ENCODE measurements around the gene GPRC5A.

Gene GPRC5A

GRCh38 chr12:12954356-12954755, 63.0 kb downstream of the GPRC5A start:
- Mint-ChIP-seq H3K4me1 (ENCODE audit: low read depth) (no peaks in the 10 kb centered on the region), H3K27ac (no peak overlapping the region), H3K9me3 (no peaks in the 10 kb centered on the region), H3K4me3 (no peak overlapping the region), H3K36me3 (ENCODE audit: low read depth) (no peaks in the 10 kb centered on the region), H3K27me3 (ENCODE audit: low read depth) (peaks cover 10% of the 10 kb centered on the region)
- DNase-seq (ENCODE audit: low spot score) = no peak

- no peak overlapping the region for H3K27ac Mint-ChIP-seq
- no peaks in the 10 kb centered on the region for H3K36me3 Mint-ChIP-seq (ENCODE audit: low read depth)
- no peaks in the 10 kb centered on the region for H3K9me3 Mint-ChIP-seq
- H3K4me3 Mint-ChIP-seq = no peak overlapping the region
- peaks cover 6% of the 10 kb centered on the region for H3K27me3 Mint-ChIP-seq (ENCODE audit: low read depth)
- H3K4me1 Mint-ChIP-seq (ENCODE audit: low read depth) = no peaks in the 10 kb centered on the region
- DNase-seq (ENCODE audit: low spot score) = no peak
Observed at GRCh38 chr12:12954878-12955625, 63.7 kb downstream of the GPRC5A start.

- peaks cover 6% of the 10 kb centered on the region for H3K9me3 Mint-ChIP-seq
- no peak for DNase-seq (ENCODE audit: low spot score)
- H3K4me3 Mint-ChIP-seq = no peak overlapping the region
- peaks cover 4% of the 10 kb centered on the region for H3K27me3 Mint-ChIP-seq (ENCODE audit: low read depth)
- peaks cover under 1% of the 10 kb centered on the region for H3K4me1 Mint-ChIP-seq (ENCODE audit: low read depth)
- H3K36me3 Mint-ChIP-seq (ENCODE audit: low read depth) = no peaks in the 10 kb centered on the region
- no peak overlapping the region for H3K27ac Mint-ChIP-seq
Observed at GRCh38 chr12:12958886-12959285, 67.5 kb downstream of the GPRC5A start.

- H3K9me3 Mint-ChIP-seq = peaks cover 14% of the 10 kb centered on the region
- H3K4me1 Mint-ChIP-seq (ENCODE audit: low read depth) = peaks cover 7% of the 10 kb centered on the region
- no peaks in the 10 kb centered on the region for H3K36me3 Mint-ChIP-seq (ENCODE audit: low read depth)
- no peak overlapping the region for H3K27ac Mint-ChIP-seq
- no peak for DNase-seq (ENCODE audit: low spot score)
- no peak overlapping the region for H3K4me3 Mint-ChIP-seq
- H3K27me3 Mint-ChIP-seq (ENCODE audit: low read depth) = peaks cover 4% of the 10 kb centered on the region
Observed at GRCh38 chr12:12960639-12961209, 69.4 kb downstream of the GPRC5A start.

GRCh38 chr12:12964255-12964654, 72.9 kb downstream of the GPRC5A start:
- Mint-ChIP-seq H3K4me3 (no peak overlapping the region), H3K36me3 (ENCODE audit: low read depth) (no peaks in the 10 kb centered on the region), H3K27me3 (ENCODE audit: low read depth) (peaks cover 2% of the 10 kb centered on the region), H3K27ac (no peak overlapping the region), H3K4me1 (ENCODE audit: low read depth) (peaks cover 7% of the 10 kb centered on the region), H3K9me3 (peaks cover 14% of the 10 kb centered on the region)
- no peak for DNase-seq (ENCODE audit: low spot score)

- Mint-ChIP-seq H3K27ac (no peak overlapping the region), H3K27me3 (ENCODE audit: low read depth) (peaks cover 2% of the 10 kb centered on the region), H3K9me3 (peaks cover 14% of the 10 kb centered on the region), H3K4me3 (no peak overlapping the region), H3K4me1 (ENCODE audit: low read depth) (peaks cover 7% of the 10 kb centered on the region), H3K36me3 (ENCODE audit: low read depth) (no peaks in the 10 kb centered on the region)
- no peak for DNase-seq (ENCODE audit: low spot score)
Observed at GRCh38 chr12:12965836-12966235, 74.5 kb downstream of the GPRC5A start.

All from T-helper 2 cell treated with Interferon-gamma antibody and Interleukin-4, amounts not matched to agents 5 μg/mL and 100 μg/mL, for 36 hours (primary cell).